A673 (cell line): ENCODE results near the gene PTPA.

Experiments used
- CTCF ChIP-seq: fragments of 300-800, 200-600 bp; sonication (generic); conservative IDR thresholded peaks from 2 replicates; pipeline ENCODE4 v1.5.1; 2017; ENCODE audit warnings: low read depth, mild to moderate bottlenecking, antibody characterized with exemption, low read length, moderate library complexity, mixed read lengths
- EZH2 ChIP-seq: fragments of 200-600 bp; sonication (generic); IDR thresholded peaks from 2 replicates; pipeline ENCODE4 v1.6.1; 2017; ENCODE audit warnings: borderline replicate concordance, low read depth, mild to moderate bottlenecking, mixed read lengths, antibody characterized with exemption, low read length; ENCODE audit not compliant: poor library complexity, severe bottlenecking

GRCh38 chr9:129093602-129094386 lies 17.4 kb upstream of the PTPA start:
- TF ChIP-seq CTCF (no peak), EZH2 (no peak)
